Hepatocyte (in vitro differentiated cells): ENCODE data around the gene WDFY4. TPM values are rescaled to one million over a fixed set of nuclear protein-coding genes. Genes with fewer than 3 reads are reported as not detected.

Source experiments
- DNase-seq: peaks from one replicate; pipeline ENCODE4 v3.0.0-alpha.2; 2016; ENCODE audit warnings: low spot score
- H2AFZ ChIP-seq: fragments of 200-600 bp; sonication (generic); 2 replicates; pipeline ENCODE4 v1.6.0; 2016; ENCODE audit warnings: antibody characterized with exemption, mild to moderate bottlenecking
- H3K27ac ChIP-seq: fragments of 200-600 bp; sonication (generic); 2 replicates; pipeline ENCODE4 v1.5.1; 2016; ENCODE audit warnings: mild to moderate bottlenecking
- H3K27me3 ChIP-seq: fragments of 200-600 bp; sonication (generic); 2 replicates; pipeline ENCODE4 v1.6.1; 2016
- H3K36me3 ChIP-seq: fragments of 200-600 bp; sonication (generic); replicated peaks from 2 replicates; pipeline ENCODE4 v1.5.1; 2016; ENCODE audit warnings: low read depth; ENCODE audit not compliant: insufficient read depth
- H3K4me1 ChIP-seq: fragments of 200-600 bp; sonication (generic); 2 replicates; pipeline ENCODE4 v1.5.1; 2016; ENCODE audit warnings: mild to moderate bottlenecking, moderate library complexity; ENCODE audit not compliant: insufficient read depth
- H3K4me2 ChIP-seq: fragments of 200-600 bp; sonication (generic); 2 replicates; pipeline ENCODE4 v1.6.0; 2016
- H3K4me3 ChIP-seq: fragments of 200-600 bp; sonication (generic); 2 replicates; pipeline ENCODE4 v1.5.1; 2016; ENCODE audit warnings: mild to moderate bottlenecking
- H3K79me2 ChIP-seq: fragments of 200-600 bp; sonication (generic); 2 replicates; pipeline ENCODE4 v1.6.0; 2017; ENCODE audit warnings: mild to moderate bottlenecking
- H3K9me2 ChIP-seq: fragments of 200-600 bp; sonication (generic); replicated peaks from 2 replicates; pipeline ENCODE4 v1.6.0; 2017; ENCODE audit warnings: mild to moderate bottlenecking; ENCODE audit not compliant: insufficient read depth
- H3K9me3 ChIP-seq: fragments of 200-600 bp; sonication (generic); 2 replicates; pipeline ENCODE4 v1.5.1; 2016; ENCODE audit warnings: low read depth, mild to moderate bottlenecking
- H4K20me1 ChIP-seq: fragments of 200-600 bp; sonication (generic); 2 replicates; pipeline ENCODE4 v1.6.0; 2016; ENCODE audit warnings: mild to moderate bottlenecking; ENCODE audit not compliant: insufficient read depth, poor library complexity, severe bottlenecking
- EZH2 ChIP-seq: fragments of 200-600 bp; sonication (generic); IDR thresholded peaks from 2 replicates; pipeline ENCODE4 v1.6.1; 2016; ENCODE audit warnings: antibody characterized with exemption, mild to moderate bottlenecking, borderline replicate concordance
- EZH2phosphoT487 ChIP-seq: fragments of 200-600 bp; sonication (generic); IDR thresholded peaks from one replicate; pipeline ENCODE4 v1.6.1; 2018; ENCODE audit warnings: antibody characterized with exemption, mild to moderate bottlenecking, low read depth, moderate library complexity; ENCODE audit not compliant: unreplicated experiment, severe bottlenecking
- WGBS: methylation state at CpG from one replicate; pipeline ENCODE4 v1.1.6; 2016; ENCODE audit warnings: low lambda C conversion rate; ENCODE audit errors: missing lambda C conversion rate; 5-methylcytosine and 5-hydroxymethylcytosine counted together
- polyA plus RNA-seq: library from polyadenylated mRNA; unstranded; fragments of >200 nt; fragmentation: Nextera tagmentation; extraction: Ambion mirVana; gene quantifications from 2 replicates; pipeline ENCODE4 v1.2.1, GENCODE V29; 2016
- total RNA-seq: library from RNA; depleted of rRNA; stranded (reverse); fragments of >200 nt; gene quantifications from 2 replicates; pipeline ENCODE4 v1.2.3, GENCODE V29; 2014
- TF ChIP-seq, protein P1 (sequence below): fragments of 200-600 bp; sonication (generic); IDR thresholded peaks from 2 replicates; pipeline ENCODE4 v1.5.1; 2016; ENCODE audit warnings: antibody characterized with exemption, mild to moderate bottlenecking; ENCODE audit not compliant: poor library complexity

WDFY4 gene
- total and polyA plus RNA-seq, 2 experiments from 2014 or later, result 0.43 to 0.91 TPM

- H3K27ac ChIP-seq, result no peak overlapping the region
- 73% methylated on average over 5 of the region's 5 CpGs for WGBS
- TF ChIP-seq, protein P1, sequence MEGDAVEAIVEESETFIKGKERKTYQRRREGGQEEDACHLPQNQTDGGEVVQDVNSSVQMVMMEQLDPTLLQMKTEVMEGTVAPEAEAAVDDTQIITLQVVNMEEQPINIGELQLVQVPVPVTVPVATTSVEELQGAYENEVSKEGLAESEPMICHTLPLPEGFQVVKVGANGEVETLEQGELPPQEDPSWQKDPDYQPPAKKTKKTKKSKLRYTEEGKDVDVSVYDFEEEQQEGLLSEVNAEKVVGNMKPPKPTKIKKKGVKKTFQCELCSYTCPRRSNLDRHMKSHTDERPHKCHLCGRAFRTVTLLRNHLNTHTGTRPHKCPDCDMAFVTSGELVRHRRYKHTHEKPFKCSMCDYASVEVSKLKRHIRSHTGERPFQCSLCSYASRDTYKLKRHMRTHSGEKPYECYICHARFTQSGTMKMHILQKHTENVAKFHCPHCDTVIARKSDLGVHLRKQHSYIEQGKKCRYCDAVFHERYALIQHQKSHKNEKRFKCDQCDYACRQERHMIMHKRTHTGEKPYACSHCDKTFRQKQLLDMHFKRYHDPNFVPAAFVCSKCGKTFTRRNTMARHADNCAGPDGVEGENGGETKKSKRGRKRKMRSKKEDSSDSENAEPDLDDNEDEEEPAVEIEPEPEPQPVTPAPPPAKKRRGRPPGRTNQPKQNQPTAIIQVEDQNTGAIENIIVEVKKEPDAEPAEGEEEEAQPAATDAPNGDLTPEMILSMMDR, result no peak
- TF ChIP-seq EZH2phosphoT487, result no peak
- TF ChIP-seq EZH2, result no peak
Measured at GRCh38 chr10:48983648-48984351, 299.1 kb downstream of the WDFY4 start.

DNA sequence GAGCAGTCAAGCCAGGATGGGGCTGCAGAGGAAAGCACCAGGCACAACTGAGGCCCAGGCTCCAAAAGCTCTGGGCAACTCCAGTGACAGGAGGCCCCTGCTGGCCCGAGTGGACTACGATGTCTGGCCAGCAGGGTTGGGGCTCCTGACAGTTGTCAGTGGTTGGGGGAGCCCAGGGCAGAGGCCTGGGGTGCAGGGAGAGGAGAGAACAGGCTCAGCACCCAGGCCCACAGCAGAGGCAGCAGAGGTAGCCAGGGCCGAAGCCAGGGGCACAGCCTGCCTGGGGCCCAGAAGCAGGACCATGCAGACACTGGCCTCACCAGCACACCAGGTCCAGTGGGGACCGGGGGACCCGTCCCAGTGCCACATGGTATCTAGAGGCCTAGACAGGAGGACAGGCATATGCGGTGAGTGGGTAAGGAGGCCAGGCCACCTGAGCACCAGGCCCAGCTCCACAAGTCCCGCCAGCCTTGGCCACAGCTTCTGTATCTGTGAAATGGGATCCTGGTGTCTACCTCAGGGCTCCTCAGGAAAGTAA, 301.0 kb downstream of the WDFY4 start:
- Histone ChIP-seq H3K9me3 (no peaks in the 10 kb centered on the region), H3K4me2 (no peak overlapping the region), H3K9me2 (no peaks in the 10 kb centered on the region), H4K20me1 (no peaks in the 10 kb centered on the region), H3K4me3 (no peak overlapping the region), H3K4me1 (no peaks in the 10 kb centered on the region), H3K27me3 (no peaks in the 10 kb centered on the region), H3K79me2 (no peaks in the 10 kb centered on the region), H2AFZ (no peak overlapping the region), H3K27ac (no peak overlapping the region), H3K36me3 (no peaks in the 10 kb centered on the region)
- 88% methylated on average over 7 of the region's 7 CpGs for WGBS
- TF ChIP-seq, protein P1, result no peak
- DNase-seq, result no peak

More at GRCh38 chr10:48983648-48984351, 299.1 kb downstream of the WDFY4 start:
- no peaks in the 10 kb centered on the region for H3K27me3 ChIP-seq
- no peak overlapping the region for H2AFZ ChIP-seq
- H3K36me3 ChIP-seq, result no peaks in the 10 kb centered on the region
- H3K4me1 ChIP-seq, result no peaks in the 10 kb centered on the region
- H3K79me2 ChIP-seq, result no peaks in the 10 kb centered on the region
- no peak overlapping the region for H3K4me2 ChIP-seq
- no peaks in the 10 kb centered on the region for H3K9me2 ChIP-seq
- H3K4me3 ChIP-seq, result no peak overlapping the region
- H3K9me3 ChIP-seq, result no peaks in the 10 kb centered on the region
- H4K20me1 ChIP-seq, result no peaks in the 10 kb centered on the region
- no peak for DNase-seq

- WGBS, result 92% methylated on average over 1 of the region's 1 CpG
- no peak for DNase-seq
- Histone ChIP-seq H3K9me3 (no peaks in the 10 kb centered on the region), H3K79me2 (no peaks in the 10 kb centered on the region), H3K36me3 (no peaks in the 10 kb centered on the region), H4K20me1 (no peaks in the 10 kb centered on the region), H3K9me2 (no peaks in the 10 kb centered on the region), H3K4me1 (no peaks in the 10 kb centered on the region), H3K4me2 (no peak overlapping the region), H3K4me3 (no peak overlapping the region), H3K27me3 (no peaks in the 10 kb centered on the region), H2AFZ (no peak overlapping the region), H3K27ac (no peak overlapping the region)
- TF ChIP-seq EZH2 (no peak), EZH2phosphoT487 (no peak)
- TF ChIP-seq, protein P1, result no peak
Measured at GRCh38 chr10:48990226-48990625, 305.6 kb downstream of the WDFY4 start.
